K562 (cell line): ENCODE results near the gene GRAMD2B. TPM values are rescaled to one million over a fixed set of nuclear protein-coding genes. Genes with fewer than 3 reads are reported as not detected.
A peak's percentile ranks its signal among the peaks of the same experiment; 100 is the strongest.

Experiments used
- ARID3A ChIP-seq: IDR thresholded peaks from 2 replicates; pipeline ENCODE4 v1.6.1; 2012; ENCODE audit warnings: low read depth, low read length, improper control_type of control experiment, borderline replicate concordance
- ATF3 ChIP-seq, 2 experiments: fragments of 450-650 bp in 1 of 2; sonication (generic) in 1 of 2; formaldehyde crosslinking in 1 of 2; IDR thresholded peaks in 1 of 2; conservative IDR thresholded peaks in 1 of 2; 2 replicates each; pipeline versions ENCODE4 v1.6.1 to v1.8.1; 2016 to 2023; ENCODE audit warnings: mild to moderate bottlenecking in 2 of 2, moderate library complexity in 2 of 2, inconsistent platforms in 1 of 2, missing genetic modification reagents in 1 of 2
- HMGN3 ChIP-seq: IDR thresholded peaks from 2 replicates; pipeline ENCODE4 v1.6.1; 2011; ENCODE audit warnings: borderline replicate concordance, low read depth, mild to moderate bottlenecking, mixed read lengths, low read length; ENCODE audit not compliant: insufficient read length; ENCODE audit errors: extremely low read depth
- HNRNPH1 ChIP-seq: fragments of 200-400 bp; formaldehyde crosslinking; optimal IDR thresholded peaks from 2 replicates; pipeline ENCODE3; 2017; ENCODE audit warnings: low read depth, mild to moderate bottlenecking, low read length, moderate library complexity
- JUND ChIP-seq, 2 experiments: IDR thresholded peaks; 2 replicates in 1 of 2; 3 replicates in 1 of 2; pipeline ENCODE4 v1.6.1; 2011; ENCODE audit warnings: borderline replicate concordance in 2 of 2, low read depth in 2 of 2, low read length in 2 of 2, improper control_type of control experiment in 1 of 2, missing biosample characterization in 1 of 2, missing genetic modification characterization in 1 of 2, missing genetic modification reagents in 1 of 2
- KLF1 ChIP-seq: fragments of 450-650 bp; IDR thresholded peaks from 2 replicates; pipeline ENCODE4 v1.6.1; 2016; ENCODE audit warnings: missing genetic modification characterization, missing compliant biosample characterization
- MEF2D ChIP-seq: conservative IDR thresholded peaks from 2 replicates; pipeline ENCODE4 v1.6.1; 2016; ENCODE audit warnings: low read depth, missing genetic modification characterization, missing compliant biosample characterization
- MEIS2 ChIP-seq: fragments of 450-650 bp; IDR thresholded peaks from 2 replicates; pipeline ENCODE4 v1.6.1; 2014; ENCODE audit warnings: mild to moderate bottlenecking; ENCODE audit not compliant: partially characterized antibody
- MLLT1 ChIP-seq, 2 experiments: fragments of 450-650 bp; IDR thresholded peaks; 2 replicates each; pipeline ENCODE4 v1.6.1; 2016
- OTX1 ChIP-seq: fragments of 450-650 bp; formaldehyde crosslinking; IDR thresholded peaks from 2 replicates; pipeline ENCODE4 v1.4.0; 2022; ENCODE audit warnings: mild to moderate bottlenecking
- RBM34 ChIP-seq: fragments of 200-400 bp; formaldehyde crosslinking; IDR thresholded peaks from 2 replicates; pipeline ENCODE4 v1.6.1; 2018; ENCODE audit warnings: low read length, borderline replicate concordance; ENCODE audit not compliant: insufficient read depth
- RCOR1 ChIP-seq, 2 experiments: IDR thresholded peaks; 2 replicates each; pipeline ENCODE4 v1.6.1; 2012; ENCODE audit warnings: low read depth in 2 of 2, low read length in 2 of 2, borderline replicate concordance in 1 of 2, improper control_type of control experiment in 1 of 2
- RFX5 ChIP-seq: IDR thresholded peaks from 2 replicates; pipeline ENCODE4 v1.6.1; 2011; ENCODE audit warnings: low read depth, mild to moderate bottlenecking, improper control_type of control experiment, low read length
- SMARCC2 ChIP-seq: fragments of 450-650 bp; IDR thresholded peaks from 2 replicates; pipeline ENCODE4 v1.6.1; 2017; ENCODE audit warnings: antibody characterized with exemption, moderate library complexity, mild to moderate bottlenecking, low read depth
- TAF1 ChIP-seq: IDR thresholded peaks from 2 replicates; pipeline ENCODE4 v1.6.1; 2011; ENCODE audit warnings: mild to moderate bottlenecking, low read length, moderate library complexity; ENCODE audit not compliant: insufficient read depth, control insufficient read depth, severe bottlenecking; ENCODE audit errors: extremely low read depth
- ZFP30 ChIP-seq: fragments of 250-450 bp; sonication (Bioruptor Pico); IDR thresholded peaks from 2 replicates; pipeline ENCODE4 v1.8.0; 2022; ENCODE audit warnings: moderate library complexity, mild to moderate bottlenecking, inconsistent platforms, borderline replicate concordance
- ZNF134 ChIP-seq: fragments of 250-450 bp; sonication (Bioruptor Pico); conservative IDR thresholded peaks from 2 replicates; pipeline ENCODE4 v1.4.0; 2020
- ZNF507 ChIP-seq: conservative IDR thresholded peaks from 2 replicates; pipeline ENCODE4 v1.6.1; 2017; ENCODE audit warnings: missing genetic modification characterization, missing compliant biosample characterization
- ZNF561 ChIP-seq: fragments of 450-650 bp; formaldehyde crosslinking; conservative IDR thresholded peaks from 2 replicates; pipeline ENCODE4 v1.4.0; 2020; ENCODE audit warnings: mild to moderate bottlenecking, moderate library complexity
- ZNF699 ChIP-seq: fragments of 250-450 bp; sonication (Bioruptor Pico); IDR thresholded peaks from 2 replicates; pipeline ENCODE4 v1.8.0; 2021; ENCODE audit warnings: mild to moderate bottlenecking, moderate library complexity; ENCODE audit not compliant: insufficient replicate concordance
- polyA plus RNA-seq, 8 experiments: library from polyadenylated mRNA; depleted of rRNA in 4 of 8; stranded (reverse) in 5 of 8; unstranded in 3 of 8; fragments of >200 nt; fragmentation: Nextera tagmentation in 2 of 8; fragmentation: Illumina TruSeq in 1 of 8; extraction: Ambion mirVana in 2 of 8; extraction: Trizol in 1 of 8; gene quantifications; 2 replicates each; pipeline versions ENCODE4 v1.2.1 to v1.2.3, GENCODE V29; 2011 to 2014; ENCODE audit warnings: inconsistent platforms in 1 of 8, missing spikeins in 1 of 8
- total RNA-seq, 7 experiments: library from RNA; depleted of rRNA in 6 of 7; stranded (reverse); fragments of >200 nt in 6 of 7; fragmentation: Illumina TruSeq in 2 of 7; extraction: Trizol in 2 of 7; gene quantifications; 2 replicates each; pipeline versions ENCODE4 v1.2.1 to v1.2.3, GENCODE V29; 2011 to 2021; ENCODE audit warnings: low replicate concordance in 1 of 7
- TF ChIP-seq, protein P1 (sequence below): fragments of 200-800 bp; sonication (Bioruptor generic); IDR thresholded peaks from 2 replicates; pipeline ENCODE4 v1.6.1; 2017; ENCODE audit warnings: missing genetic modification characterization, missing compliant biosample characterization

Gene GRAMD2B
- total and polyA plus RNA-seq, 9 of the 15 experiments (the other 6 are each of a cell fraction or from before 2014, with no cell fraction given): 0.32 to 4.2 (median 1.4) TPM

GRCh38 chr5:126514558-126515141, 91.4 kb downstream of the GRAMD2B start (continued):
- TF ChIP-seq ATF3 (IDR thresholded peaks at IDR 0.05): no peak
- TF ChIP-seq ATF3 (CRISPR knock-in tag; conservative IDR thresholded peaks at IDR 0.05): peak; percentile 85
- TF ChIP-seq OTX1 (CRISPR knock-in tag): no peak
- peak; percentile 43 for TF ChIP-seq HMGN3
- no peak for TF ChIP-seq RBM34
- TF ChIP-seq ZFP30: no peak
- peak; percentile 43 for TF ChIP-seq TAF1
- peak; percentile 95 for TF ChIP-seq ARID3A
- no peak for TF ChIP-seq ZNF507 (tag)
- no peak for TF ChIP-seq HNRNPH1
- TF ChIP-seq, protein P1, sequence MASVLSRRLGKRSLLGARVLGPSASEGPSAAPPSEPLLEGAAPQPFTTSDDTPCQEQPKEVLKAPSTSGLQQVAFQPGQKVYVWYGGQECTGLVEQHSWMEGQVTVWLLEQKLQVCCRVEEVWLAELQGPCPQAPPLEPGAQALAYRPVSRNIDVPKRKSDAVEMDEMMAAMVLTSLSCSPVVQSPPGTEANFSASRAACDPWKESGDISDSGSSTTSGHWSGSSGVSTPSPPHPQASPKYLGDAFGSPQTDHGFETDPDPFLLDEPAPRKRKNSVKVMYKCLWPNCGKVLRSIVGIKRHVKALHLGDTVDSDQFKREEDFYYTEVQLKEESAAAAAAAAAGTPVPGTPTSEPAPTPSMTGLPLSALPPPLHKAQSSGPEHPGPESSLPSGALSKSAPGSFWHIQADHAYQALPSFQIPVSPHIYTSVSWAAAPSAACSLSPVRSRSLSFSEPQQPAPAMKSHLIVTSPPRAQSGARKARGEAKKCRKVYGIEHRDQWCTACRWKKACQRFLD (CRISPR knock-in tag): peak; percentile 69
- TF ChIP-seq ZNF699 (CRISPR knock-in tag): no peak
- TF ChIP-seq RCOR1 (IDR thresholded peaks at IDR 0.05; ENCODE audit: borderline replicate concordance in 1 of 2, low read depth in 2 of 2, low read length in 2 of 2): peak in 1 of 2 experiments; percentile 91; a peak in 3 of 4 replicates
- 0 out of 4 replicates have a peak, but pooled peaks have one; percentile 22 to 27 for TF ChIP-seq MLLT1 (IDR thresholded peaks at IDR 0.05)
- TF ChIP-seq JUND (IDR thresholded peaks at IDR 0.05; ENCODE audit: borderline replicate concordance, low read depth, low read length): peak; percentile 79
- peak; percentile 50; the same call in 2 of the 3 replicates for TF ChIP-seq JUND (tag; IDR thresholded peaks at IDR 0.05; ENCODE audit: borderline replicate concordance, low read depth, low read length)
- TF ChIP-seq MEF2D: no peak
- TF ChIP-seq ZNF561 (CRISPR knock-in tag): no peak
- TF ChIP-seq SMARCC2: peak; percentile 79
- 0 out of 2 replicates have a peak, but pooled peaks have one; percentile 30 for TF ChIP-seq RFX5
- no peak for TF ChIP-seq ZNF134
- no peak for TF ChIP-seq KLF1 (tag)
- TF ChIP-seq MEIS2: peak; percentile 99
